ENCODE data around the gene RGP1. TPM values are rescaled to one million over a fixed set of nuclear protein-coding genes. Genes with fewer than 3 reads are reported as not detected.

Gene RGP1
- total RNA-seq, 1 donor from 2014 or later: 27.2 TPM

GRCh38 chr9:35737143-35737542 is 11.9 kb upstream of the RGP1 start:
- Histone ChIP-seq H3K4me3 (ENCODE audit: insufficient read depth, low read depth, low read length) (no peak overlapping the region), H3K9ac (ENCODE audit: low read length) (no peak overlapping the region), H3K27ac (ENCODE audit: low read depth, low read length) (no peak overlapping the region), H4K20me1 (ENCODE audit: insufficient read depth, low read length) (peaks cover 74% of the 10 kb centered on the region), H3K27me3 (ENCODE audit: insufficient read depth, low read length) (no peaks in the 10 kb centered on the region), H3K4me2 (ENCODE audit: low read length) (no peak overlapping the region), H3K9me3 (ENCODE audit: insufficient read depth, low read depth, low read length) (no peaks in the 10 kb centered on the region), H2AFZ (ENCODE audit: low read depth, low read length) (no peak overlapping the region), H3K79me2 (ENCODE audit: insufficient read depth, low read length) (peaks cover 41% of the 10 kb centered on the region), H3K36me3 (ENCODE audit: insufficient read depth, low read length) (peaks cover 52% of the 10 kb centered on the region), H3K4me1 (ENCODE audit: insufficient read depth, low read length) (peaks cover 18% of the 10 kb centered on the region)
- no peak for FAIRE-seq
- no peak for TF ChIP-seq EZH2 (IDR thresholded peaks at IDR 0.05; ENCODE audit: insufficient read depth, low read length)
- TF ChIP-seq, protein P1, sequence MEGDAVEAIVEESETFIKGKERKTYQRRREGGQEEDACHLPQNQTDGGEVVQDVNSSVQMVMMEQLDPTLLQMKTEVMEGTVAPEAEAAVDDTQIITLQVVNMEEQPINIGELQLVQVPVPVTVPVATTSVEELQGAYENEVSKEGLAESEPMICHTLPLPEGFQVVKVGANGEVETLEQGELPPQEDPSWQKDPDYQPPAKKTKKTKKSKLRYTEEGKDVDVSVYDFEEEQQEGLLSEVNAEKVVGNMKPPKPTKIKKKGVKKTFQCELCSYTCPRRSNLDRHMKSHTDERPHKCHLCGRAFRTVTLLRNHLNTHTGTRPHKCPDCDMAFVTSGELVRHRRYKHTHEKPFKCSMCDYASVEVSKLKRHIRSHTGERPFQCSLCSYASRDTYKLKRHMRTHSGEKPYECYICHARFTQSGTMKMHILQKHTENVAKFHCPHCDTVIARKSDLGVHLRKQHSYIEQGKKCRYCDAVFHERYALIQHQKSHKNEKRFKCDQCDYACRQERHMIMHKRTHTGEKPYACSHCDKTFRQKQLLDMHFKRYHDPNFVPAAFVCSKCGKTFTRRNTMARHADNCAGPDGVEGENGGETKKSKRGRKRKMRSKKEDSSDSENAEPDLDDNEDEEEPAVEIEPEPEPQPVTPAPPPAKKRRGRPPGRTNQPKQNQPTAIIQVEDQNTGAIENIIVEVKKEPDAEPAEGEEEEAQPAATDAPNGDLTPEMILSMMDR (IDR thresholded peaks at IDR 0.05; ENCODE audit: insufficient read depth, low read depth, low read length): no peak
- no peak overlapping the region for H3K4me3 Mint-ChIP-seq (ENCODE audit: unreplicated experiment)
- H3K36me3 Mint-ChIP-seq (ENCODE audit: low read depth, unreplicated experiment): peaks cover 36% of the 10 kb centered on the region
- H3K27me3 Mint-ChIP-seq (ENCODE audit: low read depth, unreplicated experiment): no peaks in the 10 kb centered on the region
- peak overlapping the region; percentile 72 for H3K27ac Mint-ChIP-seq (ENCODE audit: unreplicated experiment)
- no peak for DNase-seq (ENCODE audit: low read depth)
- no peaks in the 10 kb centered on the region for H3K9me3 Mint-ChIP-seq (ENCODE audit: unreplicated experiment)
- H3K4me1 Mint-ChIP-seq (ENCODE audit: low read depth, unreplicated experiment): peaks cover 28% of the 10 kb centered on the region

DNA sequence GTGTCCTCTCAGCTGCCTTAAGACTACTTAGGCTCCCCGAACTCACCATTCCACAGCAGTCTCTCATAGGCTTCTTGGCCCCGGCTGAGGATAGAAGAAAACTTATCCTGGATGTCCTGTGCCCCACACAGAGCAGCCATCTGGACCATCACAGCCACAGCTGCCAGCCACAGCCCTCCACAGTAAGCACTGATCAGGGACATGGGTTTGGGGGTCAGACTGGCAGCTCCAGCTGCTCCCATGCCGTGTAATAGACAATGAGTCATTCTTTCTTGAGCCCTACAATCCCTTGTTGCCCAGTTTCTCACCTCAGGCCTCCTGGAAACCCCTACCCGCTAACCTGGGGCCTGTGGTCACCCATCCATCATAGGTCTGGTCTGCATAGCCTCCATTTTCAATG is 10.9 kb upstream of the RGP1 start:
- peaks cover 41% of the 10 kb centered on the region for H3K36me3 Mint-ChIP-seq (ENCODE audit: low read depth, unreplicated experiment)
- Histone ChIP-seq H3K36me3 (ENCODE audit: insufficient read depth, low read length) (peaks cover 62% of the 10 kb centered on the region), H3K9me3 (ENCODE audit: insufficient read depth, low read depth, low read length) (no peaks in the 10 kb centered on the region), H3K4me2 (ENCODE audit: low read length) (no peak overlapping the region), H4K20me1 (ENCODE audit: insufficient read depth, low read length) (peaks cover 77% of the 10 kb centered on the region), H3K79me2 (ENCODE audit: insufficient read depth, low read length) (peaks cover 37% of the 10 kb centered on the region), H3K27me3 (ENCODE audit: insufficient read depth, low read length) (no peaks in the 10 kb centered on the region), H2AFZ (ENCODE audit: low read depth, low read length) (no peak overlapping the region), H3K4me1 (ENCODE audit: insufficient read depth, low read length) (peaks cover 18% of the 10 kb centered on the region), H3K27ac (ENCODE audit: low read depth, low read length) (no peak overlapping the region), H3K4me3 (ENCODE audit: insufficient read depth, low read depth, low read length) (no peak overlapping the region), H3K9ac (ENCODE audit: low read length) (peak overlapping the region; percentile 12)
- no peaks in the 10 kb centered on the region for H3K9me3 Mint-ChIP-seq (ENCODE audit: unreplicated experiment)
- no peak overlapping the region for H3K27ac Mint-ChIP-seq (ENCODE audit: unreplicated experiment)
- FAIRE-seq (no peak), DNase-seq (ENCODE audit: low read depth) (no peak)
- H3K4me3 Mint-ChIP-seq (ENCODE audit: unreplicated experiment): peak overlapping the region; percentile 34
- H3K4me1 Mint-ChIP-seq (ENCODE audit: low read depth, unreplicated experiment): peaks cover 28% of the 10 kb centered on the region
- TF ChIP-seq EZH2 (IDR thresholded peaks at IDR 0.05; ENCODE audit: insufficient read depth, low read length): no peak
- TF ChIP-seq, protein P1 (IDR thresholded peaks at IDR 0.05; ENCODE audit: insufficient read depth, low read depth, low read length): no peak
- H3K27me3 Mint-ChIP-seq (ENCODE audit: low read depth, unreplicated experiment): no peaks in the 10 kb centered on the region

- Mint-ChIP-seq H3K36me3 (ENCODE audit: low read depth, unreplicated experiment) (peaks cover 43% of the 10 kb centered on the region), H3K27ac (ENCODE audit: unreplicated experiment) (peak overlapping the region; percentile 2)
- H3K36me3 ChIP-seq (ENCODE audit: insufficient read depth, low read length): peaks cover 69% of the 10 kb centered on the region
These were observed 10.2 kb upstream of the RGP1 start for GRCh38 chr9:35738924-35739323.

More at GRCh38 chr9:35738924-35739323, 10.2 kb upstream of the RGP1 start:
- Mint-ChIP-seq H3K4me1 (ENCODE audit: low read depth, unreplicated experiment) (peaks cover 28% of the 10 kb centered on the region), H3K27me3 (ENCODE audit: low read depth, unreplicated experiment) (no peaks in the 10 kb centered on the region), H3K4me3 (ENCODE audit: unreplicated experiment) (no peak overlapping the region), H3K9me3 (ENCODE audit: unreplicated experiment) (no peaks in the 10 kb centered on the region)
- Histone ChIP-seq H3K4me2 (ENCODE audit: low read length) (no peak overlapping the region), H3K9ac (ENCODE audit: low read length) (no peak overlapping the region), H3K27ac (ENCODE audit: low read depth, low read length) (no peak overlapping the region), H3K4me3 (ENCODE audit: insufficient read depth, low read depth, low read length) (no peak overlapping the region), H3K9me3 (ENCODE audit: insufficient read depth, low read depth, low read length) (no peaks in the 10 kb centered on the region), H3K27me3 (ENCODE audit: insufficient read depth, low read length) (no peaks in the 10 kb centered on the region), H2AFZ (ENCODE audit: low read depth, low read length) (no peak overlapping the region), H3K4me1 (ENCODE audit: insufficient read depth, low read length) (peaks cover 11% of the 10 kb centered on the region), H3K79me2 (ENCODE audit: insufficient read depth, low read length) (peaks cover 37% of the 10 kb centered on the region), H4K20me1 (ENCODE audit: insufficient read depth, low read length) (peaks cover 79% of the 10 kb centered on the region)
- DNase-seq (ENCODE audit: low read depth) (no peak), FAIRE-seq (no peak)
- no peak for TF ChIP-seq EZH2 (IDR thresholded peaks at IDR 0.05; ENCODE audit: insufficient read depth, low read length)
- TF ChIP-seq, protein P1 (IDR thresholded peaks at IDR 0.05; ENCODE audit: insufficient read depth, low read depth, low read length): no peak

Measured in astrocyte (in vitro differentiated cells and primary cell).